D721Med (cell line): Measurements from ENCODE around the gene C10orf88.

Experiments used
- DNase-seq: peaks from one replicate; pipeline ENCODE4 v3.0.0; 2011; ENCODE audit warnings: low spot score; ENCODE audit not compliant: insufficient read length
- FAIRE-seq: peaks from 2 replicates; lab custom pipeline; 2011; peaks lifted over from hg19 to GRCh38; lab: Jason Lieb, UNC
- CTCF ChIP-seq: IDR thresholded peaks from 2 replicates; pipeline ENCODE4 v1.5.1; 2012; ENCODE audit warnings: mild to moderate bottlenecking, control low read depth; ENCODE audit not compliant: insufficient read depth; ENCODE audit errors: missing control alignments

The C10orf88 gene

GRCh38 chr10:122894261-122894944 lies 59.6 kb downstream of the C10orf88 start:
- no peak for TF ChIP-seq CTCF
- no peak for DNase-seq
- FAIRE-seq = no peak

GRCh38 chr10:122884166-122884565 lies 69.9 kb downstream of the C10orf88 start:
- no peak for DNase-seq
- TF ChIP-seq CTCF = no peak
- FAIRE-seq = no peak

- no peak for DNase-seq
- no peak for TF ChIP-seq CTCF
- no peak for FAIRE-seq
Observed at GRCh38 chr10:122882766-122883165, 71.3 kb downstream of the C10orf88 start.
